GM12878 (cell line): ENCODE results near the gene ARHGAP21. TPM values are rescaled to one million over a fixed set of nuclear protein-coding genes. Genes with fewer than 3 reads are reported as not detected.

Source experiments
- BACH1 ChIP-seq: fragments of 450-650 bp; IDR thresholded peaks from 2 replicates; pipeline ENCODE4 v1.6.1; 2017; ENCODE audit warnings: mild to moderate bottlenecking, borderline replicate concordance
- CHD2 ChIP-seq: IDR thresholded peaks from 2 replicates; pipeline ENCODE4 v1.6.1; 2011; ENCODE audit warnings: low read depth, low read length, improper control_type of control experiment, borderline replicate concordance
- EED ChIP-seq: sonication (generic); IDR thresholded peaks from 2 replicates; pipeline ENCODE4 v1.6.1; 2016; ENCODE audit warnings: antibody characterized with exemption, low read depth
- ELK1 ChIP-seq: IDR thresholded peaks from 2 replicates; pipeline ENCODE4 v1.6.1; 2012; ENCODE audit warnings: low read depth, low read length, improper control_type of control experiment
- HDAC6 ChIP-seq: fragments of 200-600 bp; sonication (generic); IDR thresholded peaks from one replicate; pipeline ENCODE4 v1.8.0; 2017; ENCODE audit warnings: antibody characterized with exemption; ENCODE audit not compliant: unreplicated experiment
- JUNB ChIP-seq: IDR thresholded peaks from 2 replicates; pipeline ENCODE4 v1.6.1; 2016; ENCODE audit warnings: antibody characterized with exemption, mild to moderate bottlenecking
- MLLT1 ChIP-seq: fragments of 450-650 bp; IDR thresholded peaks from 2 replicates; pipeline ENCODE4 v1.6.1; 2016; ENCODE audit warnings: mild to moderate bottlenecking
- MYB ChIP-seq: fragments of 150-350 bp; IDR thresholded peaks from 2 replicates; pipeline ENCODE4 v1.6.1; 2014; ENCODE audit warnings: mild to moderate bottlenecking, low read depth, low read length, borderline replicate concordance
- POLR2AphosphoS2 ChIP-seq: IDR thresholded peaks from 2 replicates; pipeline ENCODE4 v1.6.1; 2011; ENCODE audit warnings: low read depth, mild to moderate bottlenecking, low read length, improper control_type of control experiment, moderate library complexity
- SP1 ChIP-seq: IDR thresholded peaks from one replicate; pipeline ENCODE4 v1.6.1; 2011; ENCODE audit warnings: low read depth, low read length
- SREBF2 ChIP-seq: IDR thresholded peaks from 2 replicates; pipeline ENCODE4 v1.6.1; 2012; ENCODE audit warnings: mild to moderate bottlenecking, low read length
- TAF1 ChIP-seq: IDR thresholded peaks from 2 replicates; pipeline ENCODE4 v1.6.1; 2011; ENCODE audit warnings: mild to moderate bottlenecking, low read depth, low read length, borderline replicate concordance
- TBL1XR1 ChIP-seq: IDR thresholded peaks from 2 replicates; pipeline ENCODE4 v1.6.1; 2012; ENCODE audit warnings: low read depth, low read length, improper control_type of control experiment
- polyA plus RNA-seq, 11 experiments: library from polyadenylated mRNA; depleted of rRNA in 4 of 11; unstranded in 6 of 11; stranded (reverse) in 5 of 11; fragments of >200 nt; fragmentation: Nextera tagmentation in 4 of 11; fragmentation: Illumina TruSeq in 1 of 11; extraction: Ambion mirVana in 4 of 11; extraction: Trizol in 1 of 11; gene quantifications; 1 replicate in 1 of 11; 2 replicates in 10 of 11; pipeline versions ENCODE4 v1.2.1 to v1.2.3, GENCODE V29; 2011 to 2016; ENCODE audit warnings: inconsistent platforms in 2 of 11, missing spikeins in 2 of 11, low read depth in 1 of 11
- total RNA-seq, 4 experiments: library from RNA; depleted of rRNA in 3 of 4; stranded (reverse); fragments of >200 nt in 3 of 4; fragmentation: Illumina TruSeq in 1 of 4; extraction: Trizol in 1 of 4; gene quantifications; 2 replicates each; pipeline versions ENCODE4 v1.2.1 to v1.2.3, GENCODE V29; 2013 to 2021
- TF ChIP-seq, protein P1 (sequence below): IDR thresholded peaks from 2 replicates; pipeline ENCODE4 v1.6.1; 2011; ENCODE audit warnings: low read depth, low read length, improper control_type of control experiment, borderline replicate concordance
- TF ChIP-seq, protein P2 (sequence below): IDR thresholded peaks from 2 replicates; pipeline ENCODE4 v1.6.1; 2012; ENCODE audit warnings: improper control_type of control experiment, low read depth, low read length; ENCODE audit not compliant: insufficient replicate concordance
- TF ChIP-seq, protein P3 (sequence below): fragments of 450-650 bp; formaldehyde crosslinking; IDR thresholded peaks from 2 replicates; pipeline ENCODE4 v1.4.0; 2020; ENCODE audit warnings: mild to moderate bottlenecking, moderate library complexity

Gene ARHGAP21
- total and polyA plus RNA-seq, 10 of the 15 experiments (the other 5 are each of a cell fraction or from before 2014, with no cell fraction given), result 11.7 to 103 (median 37.6) TPM

GRCh38 chr10:24642921-24643678 is 80.6 kb downstream of the ARHGAP21 start (continued):
- no peak for TF ChIP-seq MLLT1
- TF ChIP-seq ELK1, result no peak
- no peak for TF ChIP-seq TAF1
- TF ChIP-seq JUNB, result peak; percentile 90
- TF ChIP-seq MYB, result no peak
- no peak for TF ChIP-seq HDAC6
- TF ChIP-seq BACH1, result no peak
- TF ChIP-seq, protein P1, sequence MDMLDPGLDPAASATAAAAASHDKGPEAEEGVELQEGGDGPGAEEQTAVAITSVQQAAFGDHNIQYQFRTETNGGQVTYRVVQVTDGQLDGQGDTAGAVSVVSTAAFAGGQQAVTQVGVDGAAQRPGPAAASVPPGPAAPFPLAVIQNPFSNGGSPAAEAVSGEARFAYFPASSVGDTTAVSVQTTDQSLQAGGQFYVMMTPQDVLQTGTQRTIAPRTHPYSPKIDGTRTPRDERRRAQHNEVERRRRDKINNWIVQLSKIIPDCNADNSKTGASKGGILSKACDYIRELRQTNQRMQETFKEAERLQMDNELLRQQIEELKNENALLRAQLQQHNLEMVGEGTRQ, result no peak
- no peak for TF ChIP-seq TBL1XR1
- TF ChIP-seq, protein P2, sequence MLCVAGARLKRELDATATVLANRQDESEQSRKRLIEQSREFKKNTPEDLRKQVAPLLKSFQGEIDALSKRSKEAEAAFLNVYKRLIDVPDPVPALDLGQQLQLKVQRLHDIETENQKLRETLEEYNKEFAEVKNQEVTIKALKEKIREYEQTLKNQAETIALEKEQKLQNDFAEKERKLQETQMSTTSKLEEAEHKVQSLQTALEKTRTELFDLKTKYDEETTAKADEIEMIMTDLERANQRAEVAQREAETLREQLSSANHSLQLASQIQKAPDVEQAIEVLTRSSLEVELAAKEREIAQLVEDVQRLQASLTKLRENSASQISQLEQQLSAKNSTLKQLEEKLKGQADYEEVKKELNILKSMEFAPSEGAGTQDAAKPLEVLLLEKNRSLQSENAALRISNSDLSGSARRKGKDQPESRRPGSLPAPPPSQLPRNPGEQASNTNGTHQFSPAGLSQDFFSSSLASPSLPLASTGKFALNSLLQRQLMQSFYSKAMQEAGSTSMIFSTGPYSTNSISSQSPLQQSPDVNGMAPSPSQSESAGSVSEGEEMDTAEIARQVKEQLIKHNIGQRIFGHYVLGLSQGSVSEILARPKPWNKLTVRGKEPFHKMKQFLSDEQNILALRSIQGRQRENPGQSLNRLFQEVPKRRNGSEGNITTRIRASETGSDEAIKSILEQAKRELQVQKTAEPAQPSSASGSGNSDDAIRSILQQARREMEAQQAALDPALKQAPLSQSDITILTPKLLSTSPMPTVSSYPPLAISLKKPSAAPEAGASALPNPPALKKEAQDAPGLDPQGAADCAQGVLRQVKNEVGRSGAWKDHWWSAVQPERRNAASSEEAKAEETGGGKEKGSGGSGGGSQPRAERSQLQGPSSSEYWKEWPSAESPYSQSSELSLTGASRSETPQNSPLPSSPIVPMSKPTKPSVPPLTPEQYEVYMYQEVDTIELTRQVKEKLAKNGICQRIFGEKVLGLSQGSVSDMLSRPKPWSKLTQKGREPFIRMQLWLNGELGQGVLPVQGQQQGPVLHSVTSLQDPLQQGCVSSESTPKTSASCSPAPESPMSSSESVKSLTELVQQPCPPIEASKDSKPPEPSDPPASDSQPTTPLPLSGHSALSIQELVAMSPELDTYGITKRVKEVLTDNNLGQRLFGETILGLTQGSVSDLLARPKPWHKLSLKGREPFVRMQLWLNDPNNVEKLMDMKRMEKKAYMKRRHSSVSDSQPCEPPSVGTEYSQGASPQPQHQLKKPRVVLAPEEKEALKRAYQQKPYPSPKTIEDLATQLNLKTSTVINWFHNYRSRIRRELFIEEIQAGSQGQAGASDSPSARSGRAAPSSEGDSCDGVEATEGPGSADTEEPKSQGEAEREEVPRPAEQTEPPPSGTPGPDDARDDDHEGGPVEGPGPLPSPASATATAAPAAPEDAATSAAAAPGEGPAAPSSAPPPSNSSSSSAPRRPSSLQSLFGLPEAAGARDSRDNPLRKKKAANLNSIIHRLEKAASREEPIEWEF, result no peak
- TF ChIP-seq SREBF2, result no peak
- no peak for TF ChIP-seq POLR2AphosphoS2
- TF ChIP-seq, protein P3, sequence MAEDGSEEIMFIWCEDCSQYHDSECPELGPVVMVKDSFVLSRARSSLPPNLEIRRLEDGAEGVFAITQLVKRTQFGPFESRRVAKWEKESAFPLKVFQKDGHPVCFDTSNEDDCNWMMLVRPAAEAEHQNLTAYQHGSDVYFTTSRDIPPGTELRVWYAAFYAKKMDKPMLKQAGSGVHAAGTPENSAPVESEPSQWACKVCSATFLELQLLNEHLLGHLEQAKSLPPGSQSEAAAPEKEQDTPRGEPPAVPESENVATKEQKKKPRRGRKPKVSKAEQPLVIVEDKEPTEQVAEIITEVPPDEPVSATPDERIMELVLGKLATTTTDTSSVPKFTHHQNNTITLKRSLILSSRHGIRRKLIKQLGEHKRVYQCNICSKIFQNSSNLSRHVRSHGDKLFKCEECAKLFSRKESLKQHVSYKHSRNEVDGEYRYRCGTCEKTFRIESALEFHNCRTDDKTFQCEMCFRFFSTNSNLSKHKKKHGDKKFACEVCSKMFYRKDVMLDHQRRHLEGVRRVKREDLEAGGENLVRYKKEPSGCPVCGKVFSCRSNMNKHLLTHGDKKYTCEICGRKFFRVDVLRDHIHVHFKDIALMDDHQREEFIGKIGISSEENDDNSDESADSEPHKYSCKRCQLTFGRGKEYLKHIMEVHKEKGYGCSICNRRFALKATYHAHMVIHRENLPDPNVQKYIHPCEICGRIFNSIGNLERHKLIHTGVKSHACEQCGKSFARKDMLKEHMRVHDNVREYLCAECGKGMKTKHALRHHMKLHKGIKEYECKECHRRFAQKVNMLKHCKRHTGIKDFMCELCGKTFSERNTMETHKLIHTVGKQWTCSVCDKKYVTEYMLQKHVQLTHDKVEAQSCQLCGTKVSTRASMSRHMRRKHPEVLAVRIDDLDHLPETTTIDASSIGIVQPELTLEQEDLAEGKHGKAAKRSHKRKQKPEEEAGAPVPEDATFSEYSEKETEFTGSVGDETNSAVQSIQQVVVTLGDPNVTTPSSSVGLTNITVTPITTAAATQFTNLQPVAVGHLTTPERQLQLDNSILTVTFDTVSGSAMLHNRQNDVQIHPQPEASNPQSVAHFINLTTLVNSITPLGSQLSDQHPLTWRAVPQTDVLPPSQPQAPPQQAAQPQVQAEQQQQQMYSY (CRISPR knock-in tag), result no peak
- no peak for TF ChIP-seq SP1
- TF ChIP-seq CHD2, result no peak
- no peak for TF ChIP-seq EED
